ENCODE measurements around the gene FAM25G. TPM values are rescaled to one million over a fixed set of nuclear protein-coding genes. Genes with fewer than 3 reads are reported as not detected.

The FAM25G gene
- total RNA-seq, 2 experiments from 2014 or later, result not detected

DNA sequence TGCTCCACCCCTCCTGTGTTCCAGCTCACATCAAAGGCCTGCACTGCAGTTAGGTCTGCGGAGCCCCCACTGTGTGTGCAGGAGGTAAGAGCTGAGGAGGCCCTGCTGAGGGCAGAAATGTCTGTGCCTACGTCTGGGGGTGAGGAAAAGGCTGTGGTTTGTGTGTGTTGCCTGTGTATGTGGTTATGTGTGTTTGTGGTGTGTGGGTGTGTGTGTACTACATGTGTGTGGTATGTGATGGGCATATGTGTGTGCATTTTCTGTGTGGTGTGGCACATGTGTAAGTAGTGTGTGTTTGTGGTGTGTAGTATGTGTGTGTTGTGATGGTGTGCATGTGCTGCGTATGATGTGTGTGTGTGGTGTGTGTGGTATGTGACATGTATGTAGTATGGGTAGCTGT, 43.8 kb downstream of the FAM25G start:
- ATAC-seq (ENCODE audit: poor library complexity), result no peak
- peaks cover 16% of the 10 kb centered on the region for H3K4me1 Mint-ChIP-seq (ENCODE audit: low read depth)
- ChIA-PET POLR2A (no interaction called here), CTCF (no interaction called here)
- H3K4me3 ChIP-seq (ENCODE audit: low read length), result no peak overlapping the region
- TF ChIP-seq, protein P1, sequence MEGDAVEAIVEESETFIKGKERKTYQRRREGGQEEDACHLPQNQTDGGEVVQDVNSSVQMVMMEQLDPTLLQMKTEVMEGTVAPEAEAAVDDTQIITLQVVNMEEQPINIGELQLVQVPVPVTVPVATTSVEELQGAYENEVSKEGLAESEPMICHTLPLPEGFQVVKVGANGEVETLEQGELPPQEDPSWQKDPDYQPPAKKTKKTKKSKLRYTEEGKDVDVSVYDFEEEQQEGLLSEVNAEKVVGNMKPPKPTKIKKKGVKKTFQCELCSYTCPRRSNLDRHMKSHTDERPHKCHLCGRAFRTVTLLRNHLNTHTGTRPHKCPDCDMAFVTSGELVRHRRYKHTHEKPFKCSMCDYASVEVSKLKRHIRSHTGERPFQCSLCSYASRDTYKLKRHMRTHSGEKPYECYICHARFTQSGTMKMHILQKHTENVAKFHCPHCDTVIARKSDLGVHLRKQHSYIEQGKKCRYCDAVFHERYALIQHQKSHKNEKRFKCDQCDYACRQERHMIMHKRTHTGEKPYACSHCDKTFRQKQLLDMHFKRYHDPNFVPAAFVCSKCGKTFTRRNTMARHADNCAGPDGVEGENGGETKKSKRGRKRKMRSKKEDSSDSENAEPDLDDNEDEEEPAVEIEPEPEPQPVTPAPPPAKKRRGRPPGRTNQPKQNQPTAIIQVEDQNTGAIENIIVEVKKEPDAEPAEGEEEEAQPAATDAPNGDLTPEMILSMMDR (IDR thresholded peaks at IDR 0.05), result no peak
- peaks cover 0 to 5% of the 10 kb centered on the region in 2 experiments for H3K27me3 ChIP-seq (ENCODE audit: control insufficient read depth in 1 of 2, insufficient read depth in 2 of 2, low read length in 2 of 2)
- no peaks in the 10 kb centered on the region for H3K27me3 Mint-ChIP-seq
- peaks cover 7% of the 10 kb centered on the region for H3K4me1 ChIP-seq (ENCODE audit: insufficient read depth, low read length)
- H3K9me3 ChIP-seq (ENCODE audit: control insufficient read depth in 1 of 2, insufficient read depth in 1 of 2, low read length in 2 of 2), result peaks cover 9 to 27% of the 10 kb centered on the region in 2 experiments
- H3K27ac ChIP-seq (ENCODE audit: low read depth in 1 of 2, low read length in 2 of 2), result no peak overlapping the region
- H3K36me3 Mint-ChIP-seq (ENCODE audit: low read depth), result no peaks in the 10 kb centered on the region
- DNase-seq, result no peak
- intact Hi-C loops (cut with DNase I, micrococcal nuclease), result no loop called here
- H3K4me3 Mint-ChIP-seq, result no peak overlapping the region
- no peak overlapping the region for H3K27ac Mint-ChIP-seq
- peaks cover 10% of the 10 kb centered on the region for H3K9me3 Mint-ChIP-seq
- no peaks in the 10 kb centered on the region for H3K36me3 ChIP-seq (ENCODE audit: insufficient read depth, low read length)

GRCh38 chr10:47447209-47447608, 44.3 kb downstream of the FAM25G start:
- ATAC-seq (ENCODE audit: poor library complexity), result no peak
- intact Hi-C loops (cut with DNase I, micrococcal nuclease), result no loop called here
- Histone ChIP-seq H3K9me3 (ENCODE audit: control insufficient read depth in 1 of 2, insufficient read depth in 1 of 2, low read length in 2 of 2) (peaks cover 9 to 32% of the 10 kb centered on the region in 2 experiments), H3K27me3 (ENCODE audit: control insufficient read depth in 1 of 2, insufficient read depth in 2 of 2, low read length in 2 of 2) (peaks cover 0 to 5% of the 10 kb centered on the region in 2 experiments), H3K36me3 (ENCODE audit: insufficient read depth, low read length) (no peaks in the 10 kb centered on the region), H3K4me3 (ENCODE audit: low read length) (no peak overlapping the region), H3K27ac (ENCODE audit: low read depth in 1 of 2, low read length in 2 of 2) (no peak overlapping the region), H3K4me1 (ENCODE audit: insufficient read depth, low read length) (peaks cover 7% of the 10 kb centered on the region)
- TF ChIP-seq, protein P1 (IDR thresholded peaks at IDR 0.05), result no peak
- ChIA-PET POLR2A (no interaction called here), CTCF (no interaction called here)
- DNase-seq, result no peak
- H3K27me3 Mint-ChIP-seq, result peaks cover 2% of the 10 kb centered on the region
- H3K27ac Mint-ChIP-seq, result no peak overlapping the region
- peaks cover 16% of the 10 kb centered on the region for H3K4me1 Mint-ChIP-seq (ENCODE audit: low read depth)
- H3K9me3 Mint-ChIP-seq, result peaks cover 10% of the 10 kb centered on the region
- no peak overlapping the region for H3K4me3 Mint-ChIP-seq
- no peaks in the 10 kb centered on the region for H3K36me3 Mint-ChIP-seq (ENCODE audit: low read depth)

DNA sequence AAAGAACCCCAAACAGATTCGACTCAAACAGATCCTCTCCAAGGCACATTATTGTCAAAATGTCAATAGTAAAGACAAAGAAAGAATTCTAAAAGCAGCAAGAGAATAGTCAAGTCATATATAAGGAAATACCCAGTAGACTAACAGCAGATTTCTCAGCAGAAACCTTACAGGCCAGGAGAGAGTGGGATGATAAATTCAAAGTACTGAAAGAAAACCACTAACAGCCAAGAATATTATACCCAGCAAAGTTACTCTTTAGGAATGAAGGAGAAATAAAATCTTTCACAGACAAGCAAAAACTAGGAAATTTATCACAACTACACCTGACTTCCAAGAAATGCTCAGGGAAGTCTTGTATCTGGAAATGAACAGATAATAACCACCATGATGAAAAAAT, 45.8 kb downstream of the FAM25G start:
- Mint-ChIP-seq H3K27ac (no peak overlapping the region), H3K4me3 (no peak overlapping the region), H3K27me3 (peaks cover 14% of the 10 kb centered on the region), H3K9me3 (peaks cover 10% of the 10 kb centered on the region), H3K4me1 (ENCODE audit: low read depth) (peaks cover 16% of the 10 kb centered on the region), H3K36me3 (ENCODE audit: low read depth) (no peaks in the 10 kb centered on the region)
- peaks cover 0 to 5% of the 10 kb centered on the region in 2 experiments for H3K27me3 ChIP-seq (ENCODE audit: control insufficient read depth in 1 of 2, insufficient read depth in 2 of 2, low read length in 2 of 2)
- no peaks in the 10 kb centered on the region for H3K36me3 ChIP-seq (ENCODE audit: insufficient read depth, low read length)
- H3K4me3 ChIP-seq (ENCODE audit: low read length), result no peak overlapping the region
- intact Hi-C loops (cut with DNase I, micrococcal nuclease), result no loop called here
- ChIA-PET CTCF (no interaction called here), POLR2A (no interaction called here)
- TF ChIP-seq, protein P1 (IDR thresholded peaks at IDR 0.05), result no peak
- no peak for ATAC-seq (ENCODE audit: poor library complexity)
- H3K4me1 ChIP-seq (ENCODE audit: insufficient read depth, low read length), result peaks cover 7% of the 10 kb centered on the region
- H3K9me3 ChIP-seq (ENCODE audit: control insufficient read depth in 1 of 2, insufficient read depth in 1 of 2, low read length in 2 of 2), result peaks cover 9 to 32% of the 10 kb centered on the region in 2 experiments
- no peak overlapping the region for H3K27ac ChIP-seq (ENCODE audit: low read depth in 1 of 2, low read length in 2 of 2)
- no peak for DNase-seq

All from CD4-positive, alpha-beta T cell (primary cell).